ENCODE data around the gene HSD17B12.

The HSD17B12 gene

GRCh38 chr11:43689167-43689566 is 8.6 kb downstream of the HSD17B12 start:
- no peak for DNase-seq

GRCh38 chr11:43690929-43691725 is 10.6 kb downstream of the HSD17B12 start:
- DNase-seq = peak; percentile 35

- no peak for DNase-seq
Measured at GRCh38 chr11:43691806-43692205, 11.3 kb downstream of the HSD17B12 start.

- no peak for DNase-seq
Measured at GRCh38 chr11:43693069-43693468, 12.5 kb downstream of the HSD17B12 start.

GRCh38 chr11:43693731-43694130 is 13.2 kb downstream of the HSD17B12 start:
- DNase-seq = no peak

- DNase-seq = no peak
Measured at GRCh38 chr11:43694477-43694876, 13.9 kb downstream of the HSD17B12 start.

- no peak for DNase-seq
Measured at GRCh38 chr11:43697679-43698078, 17.1 kb downstream of the HSD17B12 start.

GRCh38 chr11:43699870-43700269 is 19.3 kb downstream of the HSD17B12 start:
- DNase-seq = no peak

- DNase-seq = no peak
Measured at GRCh38 chr11:43706631-43707030, 26.1 kb downstream of the HSD17B12 start.

- DNase-seq = no peak
Measured at GRCh38 chr11:43708776-43709175, 28.2 kb downstream of the HSD17B12 start.

- DNase-seq = no peak
Measured at GRCh38 chr11:43709689-43710088, 29.2 kb downstream of the HSD17B12 start.

GRCh38 chr11:43712676-43713075 is 32.1 kb downstream of the HSD17B12 start:
- no peak for DNase-seq

- no peak for DNase-seq
Measured at GRCh38 chr11:43718373-43718772, 37.8 kb downstream of the HSD17B12 start.

- no peak for DNase-seq
Measured at GRCh38 chr11:43723617-43724016, 43.1 kb downstream of the HSD17B12 start.

GRCh38 chr11:43732225-43732624 is 51.7 kb downstream of the HSD17B12 start:
- DNase-seq = no peak

- no peak for DNase-seq
Measured at GRCh38 chr11:43734256-43734655, 53.7 kb downstream of the HSD17B12 start.

- no peak for DNase-seq
Measured at GRCh38 chr11:43735115-43735514, 54.6 kb downstream of the HSD17B12 start.

- no peak for DNase-seq
Measured at GRCh38 chr11:43735961-43736360, 55.4 kb downstream of the HSD17B12 start.

GRCh38 chr11:43736502-43737200 is 56.1 kb downstream of the HSD17B12 start:
- no peak for DNase-seq

GRCh38 chr11:43737201-43737590 is 56.7 kb downstream of the HSD17B12 start:
- DNase-seq = no peak

- no peak for DNase-seq
Measured at GRCh38 chr11:43738600-43739409, 58.3 kb downstream of the HSD17B12 start.

- DNase-seq = no peak
Measured at GRCh38 chr11:43746670-43747069, 66.1 kb downstream of the HSD17B12 start.

GRCh38 chr11:43747130-43747802 is 66.7 kb downstream of the HSD17B12 start:
- DNase-seq = peak; percentile 8

Measured in inflammatory macrophage treated with lipopolysaccharide for 4 hours (primary cell).